Hematopoietic multipotent progenitor cell treated with erythropoietin and hydrocortisone succinate and interleukin-3 and kit ligand, for 6 days (in vitro differentiated cells): ENCODE data around the gene CYP26B1.

Experiments
- DNase-seq: peaks from one replicate; pipeline ENCODE4 v3.0.0-alpha.2; 2015

Gene CYP26B1

DNA sequence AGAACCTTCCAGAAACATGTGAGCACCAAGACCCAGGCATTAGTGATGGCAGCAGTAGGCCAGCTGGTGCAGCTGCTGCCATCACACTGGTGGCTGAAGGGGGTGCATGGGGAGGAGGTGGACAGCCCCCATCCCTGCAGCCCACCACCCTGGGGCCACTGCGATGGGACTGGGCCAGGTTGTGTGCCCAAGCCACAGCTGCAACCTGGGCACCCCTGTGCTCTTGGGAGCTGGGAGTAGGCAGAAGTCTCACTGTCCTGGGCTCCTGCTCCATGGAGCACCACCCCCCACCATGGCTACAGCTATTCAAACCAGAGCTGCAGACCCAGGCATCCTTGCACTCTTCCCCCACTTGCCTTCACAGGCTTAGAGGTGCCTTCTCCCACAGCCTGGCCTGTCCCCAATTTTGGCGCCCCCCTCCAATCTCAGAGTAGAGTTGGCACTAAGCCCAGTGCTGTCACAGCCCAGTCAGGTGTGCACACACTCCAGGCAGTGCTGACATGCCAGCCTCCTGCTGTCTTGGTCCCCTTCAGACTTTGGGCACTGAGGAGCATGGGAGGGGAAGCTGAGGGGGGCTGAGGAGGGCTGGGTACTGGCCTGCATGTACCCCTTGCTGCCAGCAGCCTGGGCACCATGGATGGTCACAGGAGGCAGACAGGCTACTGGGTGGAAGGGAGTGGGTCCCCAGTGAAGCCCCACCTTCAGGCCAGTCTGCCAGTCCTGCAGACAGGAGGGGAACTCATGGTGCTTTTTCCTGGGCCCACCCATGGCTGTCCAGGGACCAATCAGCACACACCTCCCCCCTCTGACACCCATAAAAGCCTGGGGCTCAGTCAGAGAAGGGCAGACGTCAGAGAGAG, 67.1 kb downstream of the CYP26B1 start:
- DNase-seq: no peak
